Testis (tissue), 2 donors: ENCODE results near the gene ZNF492.

Experiments used
- POLR2A ChIP-seq: fragments of 450-650 bp; IDR thresholded peaks from one replicate; pipeline ENCODE4 v1.6.1; 2017; ENCODE audit warnings: antibody characterized with exemption, mild to moderate bottlenecking, moderate library complexity
- TF ChIP-seq, protein P1 (sequence below), 3 experiments: fragments of 450-650 bp in 2 of 3; fragments of 200-600 bp in 1 of 3; sonication (generic) in 1 of 3; IDR thresholded peaks; one replicate each; pipeline ENCODE4 v1.5.1; 2016 to 2019; ENCODE audit warnings: antibody characterized with exemption in 3 of 3, mild to moderate bottlenecking in 2 of 3, moderate library complexity in 1 of 3

DNA sequence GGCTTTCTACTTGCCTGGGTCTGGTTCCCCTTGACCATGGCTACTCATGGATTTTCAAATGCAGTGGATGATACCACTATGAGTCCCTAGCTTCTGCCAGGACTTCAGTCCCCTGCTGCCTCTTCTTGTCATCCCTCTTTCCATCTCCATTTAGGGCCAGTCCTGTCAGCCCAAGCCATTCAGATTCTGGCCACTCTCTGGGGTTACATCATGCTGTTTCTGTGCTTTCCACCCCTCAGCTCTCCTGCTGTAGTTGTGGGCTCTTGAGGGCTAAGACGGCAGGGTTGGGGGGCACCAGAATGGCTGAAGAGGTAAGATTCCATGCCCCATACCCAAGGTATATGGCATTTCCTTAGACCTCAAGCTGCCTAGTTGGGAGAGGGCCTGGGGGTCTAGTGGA lies 13.2 kb upstream of the ZNF492 start:
- TF ChIP-seq, protein P1, sequence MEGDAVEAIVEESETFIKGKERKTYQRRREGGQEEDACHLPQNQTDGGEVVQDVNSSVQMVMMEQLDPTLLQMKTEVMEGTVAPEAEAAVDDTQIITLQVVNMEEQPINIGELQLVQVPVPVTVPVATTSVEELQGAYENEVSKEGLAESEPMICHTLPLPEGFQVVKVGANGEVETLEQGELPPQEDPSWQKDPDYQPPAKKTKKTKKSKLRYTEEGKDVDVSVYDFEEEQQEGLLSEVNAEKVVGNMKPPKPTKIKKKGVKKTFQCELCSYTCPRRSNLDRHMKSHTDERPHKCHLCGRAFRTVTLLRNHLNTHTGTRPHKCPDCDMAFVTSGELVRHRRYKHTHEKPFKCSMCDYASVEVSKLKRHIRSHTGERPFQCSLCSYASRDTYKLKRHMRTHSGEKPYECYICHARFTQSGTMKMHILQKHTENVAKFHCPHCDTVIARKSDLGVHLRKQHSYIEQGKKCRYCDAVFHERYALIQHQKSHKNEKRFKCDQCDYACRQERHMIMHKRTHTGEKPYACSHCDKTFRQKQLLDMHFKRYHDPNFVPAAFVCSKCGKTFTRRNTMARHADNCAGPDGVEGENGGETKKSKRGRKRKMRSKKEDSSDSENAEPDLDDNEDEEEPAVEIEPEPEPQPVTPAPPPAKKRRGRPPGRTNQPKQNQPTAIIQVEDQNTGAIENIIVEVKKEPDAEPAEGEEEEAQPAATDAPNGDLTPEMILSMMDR (IDR thresholded peaks at IDR 0.05), result no peak
- no peak for TF ChIP-seq POLR2A
